ENCODE measurements around the gene BDKRB1. TPM values are rescaled to one million over a fixed set of nuclear protein-coding genes. Genes with fewer than 3 reads are reported as not detected.

The BDKRB1 gene
- total and polyA plus RNA-seq, 2 donors (not counting 3 experiments of a cell fraction or from before 2014, with no cell fraction given), result not detected

- intact Hi-C loops (cut with micrococcal nuclease), result no loop called here
These were observed 31.8 kb downstream of the BDKRB1 start for GRCh38 chr14:96287856-96288255.

GRCh38 chr14:96294246-96294645, 38.2 kb downstream of the BDKRB1 start:
- peaks cover 3% of the 10 kb centered on the region for H3K4me1 ChIP-seq (ENCODE audit: control insufficient read depth, extremely low read depth, insufficient read depth, low read length)

More at GRCh38 chr14:96287856-96288255, 31.8 kb downstream of the BDKRB1 start:
- Histone ChIP-seq H3K79me2 (ENCODE audit: control insufficient read depth, insufficient read depth, low read length) (no peaks in the 10 kb centered on the region), H3K9me1 (replicated peaks; ENCODE audit: control insufficient read depth, extremely low read depth, insufficient read depth, low read length) (no peaks in the 10 kb centered on the region), H3K4me2 (ENCODE audit: insufficient read depth, low read length) (no peak overlapping the region), H3K36me3 (ENCODE audit: control insufficient read depth in 2 of 2, extremely low read depth in 1 of 2, insufficient read depth in 2 of 2, low read length in 2 of 2) (peaks cover 0 to 5% of the 10 kb centered on the region in 2 experiments), H3K27me3 (ENCODE audit: control insufficient read depth in 2 of 2, insufficient read depth in 2 of 2, low read length in 2 of 2) (no peaks in the 10 kb centered on the region), H3K9me3 (replicated peaks; ENCODE audit: control insufficient read depth, insufficient read depth, low read length) (no peaks in the 10 kb centered on the region), H4K20me1 (replicated peaks; ENCODE audit: control insufficient read depth, extremely low read depth, insufficient read depth, low read length) (no peaks in the 10 kb centered on the region), H3K27ac (ENCODE audit: insufficient read depth, low read depth, low read length) (no peak overlapping the region), H2AFZ (ENCODE audit: low read depth, low read length) (no peak overlapping the region), H3K9ac (replicated peaks; ENCODE audit: extremely low read depth, insufficient read depth, low read length) (no peak overlapping the region), H3K4me3 (replicated peaks in 1 of 3; ENCODE audit: insufficient read depth in 1 of 3, low read depth in 1 of 3, low read length in 3 of 3) (no peak overlapping the region), H3K4me1 (ENCODE audit: control insufficient read depth, extremely low read depth, insufficient read depth, low read length) (no peaks in the 10 kb centered on the region)
- BruUV-seq (replicated peaks), result no TSS peak
- FAIRE-seq (no peak), DNase-seq (ENCODE audit: low read depth, low spot score) (no peak)
- ChIA-PET CTCF (interaction anchor here (1.6 to 4.4 kb wide), 2 partner anchors 13 to 31 kb away, joined by 3 to 24 read pairs; no protein-coding TSS in a partner anchor), POLR2A (no interaction called here)
- dilution Hi-C loops (cut with MboI; ENCODE audit: extremely low pct_ligation_motif_present, low sequenced_read_pairs), result no loop called here
- TF ChIP-seq FOS (IDR thresholded peaks at IDR 0.05; ENCODE audit: borderline replicate concordance, insufficient read depth, low read length) (no peak), JUN (IDR thresholded peaks at IDR 0.05; ENCODE audit: borderline replicate concordance, insufficient read depth, insufficient read length, low read depth) (no peak), POLR2A (IDR thresholded peaks at IDR 0.05; ENCODE audit: low read depth, low read length) (no peak)

More at GRCh38 chr14:96294246-96294645, 38.2 kb downstream of the BDKRB1 start:
- Histone ChIP-seq H3K27ac (ENCODE audit: insufficient read depth, low read depth, low read length) (no peak overlapping the region), H4K20me1 (replicated peaks; ENCODE audit: control insufficient read depth, extremely low read depth, insufficient read depth, low read length) (no peaks in the 10 kb centered on the region), H3K9me1 (replicated peaks; ENCODE audit: control insufficient read depth, extremely low read depth, insufficient read depth, low read length) (no peaks in the 10 kb centered on the region), H3K4me2 (ENCODE audit: insufficient read depth, low read length) (no peak overlapping the region), H2AFZ (ENCODE audit: low read depth, low read length) (no peak overlapping the region), H3K9ac (replicated peaks; ENCODE audit: extremely low read depth, insufficient read depth, low read length) (no peak overlapping the region), H3K79me2 (ENCODE audit: control insufficient read depth, insufficient read depth, low read length) (no peaks in the 10 kb centered on the region), H3K9me3 (replicated peaks; ENCODE audit: control insufficient read depth, insufficient read depth, low read length) (no peaks in the 10 kb centered on the region), H3K36me3 (ENCODE audit: control insufficient read depth in 2 of 2, extremely low read depth in 1 of 2, insufficient read depth in 2 of 2, low read length in 2 of 2) (peaks cover 1 to 5% of the 10 kb centered on the region in 2 experiments), H3K4me3 (replicated peaks in 1 of 3; ENCODE audit: insufficient read depth in 1 of 3, low read depth in 1 of 3, low read length in 3 of 3) (no peak overlapping the region), H3K27me3 (ENCODE audit: control insufficient read depth in 2 of 2, insufficient read depth in 2 of 2, low read length in 2 of 2) (no peaks in the 10 kb centered on the region)
- intact Hi-C loops (cut with micrococcal nuclease) (loop anchor here (10.0 kb wide), 1 partner anchor 451 kb away; no protein-coding TSS in a partner anchor), dilution Hi-C loops (cut with MboI; ENCODE audit: extremely low pct_ligation_motif_present, low sequenced_read_pairs) (no loop called here)
- DNase-seq (ENCODE audit: low read depth, low spot score) (no peak), FAIRE-seq (no peak)
- POLR2A ChIA-PET, result no interaction called here
- BruUV-seq (replicated peaks), result no TSS peak
- CTCF ChIA-PET, result no interaction called here
- TF ChIP-seq EZH2 (IDR thresholded peaks at IDR 0.05; ENCODE audit: borderline replicate concordance, low read depth, low read length, severe bottlenecking), result no peak
- no peak for TF ChIP-seq MYC (IDR thresholded peaks at IDR 0.05; ENCODE audit: low read depth, low read length)
- no peak for TF ChIP-seq MAX (IDR thresholded peaks at IDR 0.05; ENCODE audit: insufficient read depth, insufficient read length)
- TF ChIP-seq GATA2 (IDR thresholded peaks at IDR 0.05; ENCODE audit: insufficient read depth, insufficient read length, low read depth, low read length), result no peak
- no peak for TF ChIP-seq POLR2AphosphoS5 (IDR thresholded peaks at IDR 0.05; ENCODE audit: insufficient read depth, low read depth, low read length)
- TF ChIP-seq CTCF (IDR thresholded peaks at IDR 0.05; ENCODE audit: extremely low read depth in 1 of 2, insufficient read depth in 1 of 2, low read depth in 1 of 2, low read length in 2 of 2), result no peak
- TF ChIP-seq POLR2A (IDR thresholded peaks at IDR 0.05; ENCODE audit: low read depth, low read length), result no peak
- TF ChIP-seq FOS (IDR thresholded peaks at IDR 0.05; ENCODE audit: borderline replicate concordance, insufficient read depth, low read length), result no peak
- TF ChIP-seq JUN (IDR thresholded peaks at IDR 0.05; ENCODE audit: borderline replicate concordance, insufficient read depth, insufficient read length, low read depth), result no peak
